HT1080 (cell line): ENCODE results near the gene CHD5. TPM values are rescaled to one million over a fixed set of nuclear protein-coding genes. Genes with fewer than 3 reads are reported as not detected.

Experiments used
- DNase-seq: peaks from one replicate; pipeline ENCODE4 v3.0.0-alpha.2; 2015; ENCODE audit warnings: low read depth
- total RNA-seq: library from RNA; depleted of rRNA; stranded (reverse); fragments of >200 nt; shearing (Covaris generic); gene quantifications from 2 replicates; pipeline ENCODE4 v1.2.3, GENCODE V29; 2014

CHD5 gene
- total RNA-seq, 1 experiment from 2014 or later: not detected

DNA sequence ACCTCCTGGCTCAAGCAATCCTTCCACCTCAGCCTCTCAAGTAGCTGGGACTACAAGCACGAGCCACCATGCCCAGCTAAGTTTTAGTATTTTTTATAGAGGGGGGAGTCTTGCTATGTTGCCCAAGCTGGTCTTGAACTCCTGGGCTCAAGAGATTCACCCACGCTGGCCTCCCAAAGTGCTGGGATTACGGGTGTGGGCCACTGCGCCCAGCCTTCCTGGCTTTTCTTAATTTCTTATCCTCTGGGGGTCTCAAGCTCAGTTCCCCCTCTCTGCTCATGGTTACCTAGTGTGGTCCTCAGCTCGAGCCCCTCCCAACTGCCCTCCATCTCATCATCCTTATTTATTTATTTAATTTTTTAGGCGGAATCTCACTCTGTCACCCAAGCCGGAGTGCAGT lies 22.1 kb upstream of the CHD5 start:
- no peak for DNase-seq

DNA sequence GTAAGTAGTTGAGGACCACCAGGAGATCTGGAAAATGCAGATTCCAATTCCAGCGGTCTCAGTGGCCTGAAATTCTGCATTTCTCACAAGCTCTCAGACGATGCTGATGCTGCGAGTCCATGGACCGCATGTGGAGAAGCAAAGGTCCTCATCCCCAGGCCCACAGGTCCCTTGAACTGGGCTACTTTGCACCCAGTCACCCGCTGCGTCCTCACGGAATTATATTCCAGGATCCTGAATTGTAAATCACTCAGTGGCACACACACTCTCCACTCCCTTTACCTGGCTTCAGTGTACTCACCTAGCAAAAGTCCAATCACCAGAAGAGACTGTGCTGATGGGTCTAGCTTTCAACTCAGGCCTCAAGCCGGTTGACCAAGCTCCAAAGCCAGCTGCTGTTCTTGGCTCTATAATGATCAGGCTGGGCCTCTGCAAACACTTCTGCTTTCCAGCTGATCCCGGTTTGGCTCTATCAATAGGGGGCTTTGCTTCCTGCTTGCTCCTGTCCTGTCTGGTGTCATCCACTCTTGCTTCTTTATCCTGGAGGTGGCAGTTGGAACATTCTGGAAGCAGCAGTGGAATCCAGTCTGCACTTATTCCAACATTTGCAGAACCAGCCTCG lies 20.2 kb upstream of the CHD5 start:
- DNase-seq: no peak

DNA sequence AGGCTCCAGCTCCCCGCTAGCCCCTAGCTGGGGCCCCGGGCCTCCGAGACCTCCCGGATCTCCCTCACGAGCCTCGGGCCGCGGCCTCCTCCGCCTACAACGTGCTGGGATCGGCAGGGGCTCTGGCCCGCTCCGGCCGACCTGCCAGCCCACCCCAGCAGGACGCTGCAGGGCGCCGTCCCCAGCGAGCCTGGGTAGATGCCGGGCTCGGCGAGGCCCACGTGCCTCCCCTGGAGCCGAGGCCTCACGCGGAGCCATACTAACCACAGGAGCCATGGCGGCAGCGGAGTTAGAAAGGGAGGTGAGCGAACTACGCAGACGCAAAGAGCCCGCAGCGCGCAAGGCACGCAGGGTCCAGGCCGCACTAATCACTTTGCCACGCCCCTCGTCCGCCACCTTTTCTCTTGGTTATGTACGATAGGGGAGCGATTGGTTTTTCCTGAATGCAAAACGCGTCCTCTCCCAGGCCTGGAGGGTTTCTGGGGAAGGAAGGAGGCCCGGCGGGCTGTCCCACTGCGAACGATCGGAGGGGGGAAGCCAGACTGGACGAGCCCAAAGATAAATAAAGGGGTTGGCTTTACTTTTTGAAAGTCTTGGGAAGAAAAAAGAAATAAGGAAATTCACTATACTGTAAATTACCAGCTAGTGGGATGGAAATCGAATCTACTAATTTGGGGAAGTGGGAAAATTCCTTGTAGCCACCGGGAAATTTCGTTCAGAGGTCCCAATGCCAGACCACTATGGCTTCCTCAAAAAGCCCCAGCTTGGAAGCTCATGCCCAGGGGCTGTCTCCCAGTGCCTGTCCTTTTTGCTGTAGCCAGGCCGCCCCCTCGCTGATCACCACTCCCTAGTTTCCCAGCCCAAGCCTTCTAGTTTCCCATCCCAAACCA lies 19.4 kb upstream of the CHD5 start, which contains the start of gene RPL22:
RPL22 (minus strand) TSS at position 298 of the 890 bp plus-strand sequence; CDS start at position 276, 22 bp downstream.
- DNase-seq: peak; percentile 98

DNA sequence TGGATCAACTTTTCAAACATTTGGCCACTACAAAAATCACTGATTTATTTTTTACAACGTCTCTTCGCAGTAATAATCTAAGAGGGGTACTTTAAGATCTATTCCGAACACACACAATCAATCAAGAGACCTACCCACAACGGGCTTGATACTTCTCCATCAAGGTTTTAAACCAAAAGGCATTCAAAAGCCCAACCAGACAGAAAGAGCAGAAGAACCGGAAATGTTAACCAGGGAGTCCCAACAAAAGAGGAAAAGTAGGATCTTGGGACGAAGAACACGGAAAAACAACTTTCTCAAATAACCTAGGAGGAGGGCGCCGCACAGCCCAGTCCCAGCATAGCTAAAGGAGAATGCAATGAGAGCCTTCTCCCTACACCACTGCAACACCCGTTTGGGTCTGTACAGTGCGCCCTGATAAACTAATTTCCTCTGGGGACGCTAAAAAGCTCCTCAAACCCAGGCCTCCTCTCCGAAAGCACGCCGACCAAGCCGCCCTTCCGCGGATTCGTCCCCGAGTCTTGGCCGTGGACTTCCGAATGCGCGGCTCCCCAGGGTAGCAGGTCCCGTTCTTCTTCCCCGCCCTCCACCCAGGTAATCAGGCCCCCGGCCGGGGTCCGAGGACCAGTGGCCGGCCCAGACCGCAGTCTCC lies 18.7 kb upstream of the CHD5 start:
- DNase-seq: no peak

DNA sequence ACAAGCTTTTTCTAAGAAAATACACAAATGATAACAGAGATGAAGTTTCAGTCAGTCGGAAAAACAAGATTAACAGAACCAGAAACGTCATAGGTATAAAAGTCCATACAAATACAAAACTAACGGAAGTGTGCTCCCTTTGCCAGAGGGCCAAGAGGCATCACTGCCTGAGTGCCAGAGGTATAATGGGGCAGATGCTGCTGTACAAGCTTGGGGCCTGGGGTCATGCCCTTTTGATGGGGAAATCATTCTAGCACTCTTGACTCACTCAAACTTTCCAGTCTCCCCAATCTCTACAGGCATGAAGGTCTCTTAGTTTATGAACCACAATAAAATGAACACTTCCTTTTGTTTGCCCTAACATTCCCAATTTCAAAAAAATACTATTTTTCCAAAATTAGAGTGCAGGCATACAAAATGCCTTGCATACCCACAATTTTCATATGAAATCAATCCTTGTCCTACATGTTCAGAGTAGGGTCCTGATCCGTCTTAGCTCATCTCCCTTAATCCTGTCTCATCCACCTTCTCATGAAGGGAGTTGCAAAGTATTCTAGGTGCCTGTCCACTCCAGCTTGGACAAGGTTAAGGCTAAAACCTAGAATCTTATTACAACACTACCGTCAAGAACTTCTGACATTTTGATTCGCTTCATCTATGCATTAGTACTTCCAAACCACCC lies 17.8 kb upstream of the CHD5 start:
- DNase-seq: no peak

DNA sequence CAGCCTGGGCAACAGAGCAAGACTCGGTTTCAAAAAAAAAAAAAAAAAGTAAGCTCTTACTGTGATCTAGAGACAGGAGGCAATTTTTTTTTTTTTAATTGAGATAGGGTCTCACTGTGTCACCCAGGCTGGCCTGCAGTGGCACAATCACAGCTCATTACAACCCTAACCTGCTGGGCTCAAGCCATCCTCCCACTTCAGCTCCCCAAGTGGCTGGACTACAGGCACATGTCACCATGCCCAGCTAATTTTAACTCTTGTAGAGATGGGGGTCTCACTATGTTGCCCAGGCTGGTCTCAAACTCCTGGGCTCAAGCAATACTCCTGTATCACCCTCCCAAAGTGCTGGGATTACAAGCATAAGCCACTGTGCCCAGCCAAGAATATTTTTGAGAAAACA lies 11.8 kb upstream of the CHD5 start:
- DNase-seq: no peak

DNA sequence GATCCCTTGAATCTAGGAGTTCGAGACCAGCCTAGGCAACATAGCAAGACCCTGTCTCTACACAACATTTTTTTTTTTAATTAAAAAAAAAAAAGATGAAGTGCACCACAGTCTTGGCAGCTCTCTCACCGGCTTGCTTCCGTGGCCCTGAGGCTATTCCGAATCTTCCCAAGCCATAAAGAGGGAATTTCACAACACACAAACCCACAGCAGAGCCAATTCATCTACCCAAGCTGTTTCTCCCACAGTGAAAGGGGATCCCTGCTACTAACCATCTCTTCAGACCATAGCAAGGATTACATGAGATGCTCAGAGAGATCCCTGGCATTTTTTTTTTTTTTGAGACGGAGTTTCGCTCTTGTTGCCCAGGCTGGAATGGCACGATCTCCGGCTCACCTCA lies 8.3 kb upstream of the CHD5 start:
- no peak for DNase-seq

DNA sequence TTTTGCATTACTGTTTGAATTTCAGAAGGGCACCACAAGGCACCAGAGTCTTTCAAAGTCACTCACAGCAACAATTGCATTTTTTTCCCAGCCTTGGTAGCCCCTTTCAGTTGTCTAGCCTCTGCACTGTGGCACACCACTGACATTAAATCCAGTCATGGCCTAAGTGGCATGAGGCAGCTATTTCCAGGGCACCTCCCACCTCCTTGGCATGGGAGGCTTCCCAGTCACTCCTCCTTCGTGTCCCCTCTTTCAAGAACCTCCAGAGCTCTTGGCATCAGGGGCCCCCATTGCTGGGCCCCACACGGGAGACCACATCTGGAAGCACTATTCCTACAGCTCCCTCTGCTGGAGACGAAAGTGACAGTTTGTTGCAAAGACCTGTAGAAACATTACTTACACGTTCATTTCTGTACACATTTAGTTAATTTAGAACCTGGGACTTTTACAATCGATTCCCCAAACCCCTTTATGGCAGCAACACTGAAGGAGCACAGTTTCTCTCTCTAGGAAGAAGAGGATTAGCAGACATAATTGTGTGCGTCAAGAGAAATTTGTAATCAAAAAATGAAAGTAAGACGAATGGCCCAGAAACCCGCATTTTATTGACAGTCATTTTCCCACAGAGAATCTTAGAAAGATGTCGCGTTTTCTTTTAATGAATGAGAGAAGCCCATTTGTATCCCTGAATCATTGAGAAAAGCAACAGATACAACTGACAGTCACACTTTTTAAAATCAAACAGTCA lies 5.7 kb upstream of the CHD5 start:
- DNase-seq: no peak

DNA sequence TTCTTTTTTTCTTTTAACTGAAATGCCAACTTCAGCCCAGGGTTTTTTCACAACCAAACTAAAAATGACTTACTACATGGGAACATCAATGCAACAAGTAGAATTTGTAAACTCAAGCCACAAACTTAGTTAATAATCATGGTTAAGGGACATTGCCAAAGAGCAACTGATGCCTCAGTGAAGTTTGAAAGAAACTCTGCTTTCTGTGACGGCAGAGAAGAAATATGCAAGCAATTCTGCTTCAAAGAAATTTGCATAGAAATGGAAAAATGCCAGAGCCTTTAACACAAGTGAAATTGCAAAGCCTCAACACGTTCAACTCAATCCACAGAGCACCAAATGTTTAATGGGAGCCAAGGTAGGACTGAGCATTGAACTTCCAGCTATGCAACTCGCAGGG lies 5.0 kb upstream of the CHD5 start:
- no peak for DNase-seq

DNA sequence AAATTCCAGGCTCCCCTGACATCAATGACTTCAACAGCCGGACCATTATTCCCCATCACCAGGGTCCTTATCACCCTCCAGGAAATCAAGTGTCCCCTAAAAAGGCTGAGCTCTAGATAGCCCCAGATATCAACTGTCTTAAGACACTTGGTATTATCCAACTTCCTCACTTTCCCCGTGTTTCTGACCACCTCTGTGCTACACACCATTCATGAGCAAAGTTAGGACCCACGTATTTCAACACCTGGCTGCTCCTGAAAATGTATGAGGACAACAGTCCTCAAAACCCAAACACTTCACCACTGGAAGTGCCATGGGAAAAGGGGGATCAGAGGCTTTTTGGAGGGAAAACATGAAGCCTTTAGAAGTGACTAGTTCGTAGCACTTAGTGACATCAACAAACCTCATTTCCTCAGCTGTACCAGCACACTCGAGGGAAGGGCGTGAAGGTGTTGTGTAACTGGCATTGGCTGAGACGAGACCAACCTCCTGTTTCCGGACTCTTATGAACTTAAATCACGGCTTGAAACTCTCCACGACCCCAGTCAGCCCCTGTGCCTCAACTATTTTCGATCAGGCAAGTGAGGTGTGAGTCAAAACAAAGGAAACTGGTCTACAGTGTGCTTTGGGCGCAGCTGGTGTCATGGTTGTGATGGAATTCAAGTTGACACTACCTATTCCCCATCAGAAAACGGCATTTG lies 4.1 kb upstream of the CHD5 start:
- no peak for DNase-seq

DNA sequence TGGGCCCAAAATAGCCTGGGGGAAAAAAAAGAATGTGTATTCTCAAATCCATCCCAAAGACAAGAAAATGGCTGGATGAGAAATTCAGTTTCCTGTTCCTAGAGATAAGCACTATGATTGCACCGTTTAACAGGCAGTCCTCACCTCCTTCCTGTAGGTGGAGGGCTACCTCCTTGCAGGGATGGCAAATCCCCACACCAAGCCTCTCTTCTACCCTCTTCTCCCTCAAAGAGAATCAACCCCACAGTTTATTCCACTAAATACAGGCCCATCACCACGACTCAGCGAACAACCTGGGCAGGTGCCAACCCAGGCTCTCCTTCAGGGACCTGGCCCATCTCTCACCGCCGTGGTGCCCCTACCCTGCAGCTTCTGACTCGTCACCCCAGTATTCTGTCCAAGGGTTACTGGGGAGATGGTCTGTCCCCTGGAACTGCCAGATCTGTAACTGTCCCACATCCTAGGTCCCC lies 3.4 kb upstream of the CHD5 start:
- DNase-seq: peak; percentile 48

DNA sequence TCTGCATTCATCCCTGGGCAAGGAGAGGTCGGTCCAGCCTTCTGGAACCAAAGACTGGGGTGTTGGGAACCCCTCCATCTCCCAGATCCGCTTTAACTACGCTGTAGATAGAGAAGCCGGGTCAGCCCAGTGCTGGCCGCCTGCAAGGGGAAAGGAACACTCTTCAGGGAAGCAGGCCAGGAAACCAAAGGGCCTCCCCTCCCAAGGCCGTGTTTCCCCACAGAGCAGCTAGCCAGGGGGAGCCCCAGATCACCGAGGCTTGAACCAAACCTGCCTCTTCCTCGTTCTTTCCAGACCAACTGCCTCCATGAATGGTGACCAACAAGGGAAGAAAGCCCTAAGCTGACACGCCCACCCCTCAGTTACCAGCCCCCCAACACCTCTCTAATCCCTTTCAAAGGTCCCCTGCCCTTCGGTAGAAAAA lies 1.2 kb upstream of the CHD5 start:
- no peak for DNase-seq

DNA sequence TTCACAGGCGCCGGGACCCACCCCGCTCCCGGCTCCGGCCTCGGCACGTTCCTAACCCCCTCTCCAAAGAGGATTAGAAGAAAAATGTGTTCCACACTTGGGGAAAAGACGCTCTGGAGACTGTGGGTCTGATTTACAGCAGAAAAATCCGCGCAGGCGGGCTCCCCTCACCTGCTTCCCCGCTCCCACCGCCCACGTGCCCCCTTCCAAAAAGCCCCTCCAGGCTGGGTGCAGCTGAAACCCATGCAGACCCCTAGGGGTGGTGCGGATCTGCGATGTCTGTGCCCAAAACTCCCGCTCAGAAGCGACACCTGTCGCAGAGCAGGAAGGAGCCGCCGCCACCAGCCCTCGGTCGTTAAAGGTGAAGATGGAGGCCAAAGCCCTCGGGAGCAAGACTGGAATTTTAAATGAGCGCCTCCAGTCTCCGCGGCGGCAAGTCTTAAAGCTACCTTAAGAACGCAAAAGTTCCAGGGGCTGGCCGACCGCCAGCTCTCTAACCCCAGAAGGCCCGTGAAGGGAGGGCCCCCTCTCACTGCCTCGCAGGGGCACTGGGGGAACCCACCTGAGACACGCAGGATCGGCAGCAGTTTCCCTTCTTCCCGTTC lies 688 bp upstream of the CHD5 start:
- no peak for DNase-seq

DNA sequence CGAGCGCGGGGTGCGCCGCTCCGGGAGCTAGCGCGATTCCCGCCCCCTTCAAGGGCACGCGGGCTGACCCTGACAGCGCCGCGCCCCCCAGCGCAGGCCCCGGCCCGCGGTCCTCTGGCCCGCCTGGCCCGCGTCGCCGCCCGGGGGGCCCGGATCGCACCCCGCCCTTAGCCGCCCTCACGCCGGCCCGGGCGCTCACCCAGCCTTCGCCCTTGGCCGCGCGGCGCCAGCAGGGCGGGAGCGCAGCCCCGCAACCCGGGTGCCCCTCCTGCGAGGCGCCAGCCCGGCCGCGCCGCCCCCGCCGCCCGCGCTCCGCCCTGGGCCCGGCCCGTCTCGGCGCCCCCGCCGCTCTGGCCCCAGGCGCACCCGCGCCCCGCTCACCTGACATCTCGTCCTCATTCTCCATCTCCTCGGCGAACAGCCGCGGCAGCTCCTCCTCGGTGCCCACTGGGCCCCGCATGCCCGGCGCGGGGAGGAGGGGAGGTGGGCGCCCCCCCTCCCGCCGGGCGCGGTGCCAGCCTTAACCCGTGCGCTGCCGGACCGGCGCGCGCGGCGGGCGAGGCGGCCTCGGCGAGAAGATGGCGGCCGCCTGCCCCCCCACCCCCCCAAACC lies 451 bp downstream of the CHD5 start:
- DNase-seq: no peak

DNA sequence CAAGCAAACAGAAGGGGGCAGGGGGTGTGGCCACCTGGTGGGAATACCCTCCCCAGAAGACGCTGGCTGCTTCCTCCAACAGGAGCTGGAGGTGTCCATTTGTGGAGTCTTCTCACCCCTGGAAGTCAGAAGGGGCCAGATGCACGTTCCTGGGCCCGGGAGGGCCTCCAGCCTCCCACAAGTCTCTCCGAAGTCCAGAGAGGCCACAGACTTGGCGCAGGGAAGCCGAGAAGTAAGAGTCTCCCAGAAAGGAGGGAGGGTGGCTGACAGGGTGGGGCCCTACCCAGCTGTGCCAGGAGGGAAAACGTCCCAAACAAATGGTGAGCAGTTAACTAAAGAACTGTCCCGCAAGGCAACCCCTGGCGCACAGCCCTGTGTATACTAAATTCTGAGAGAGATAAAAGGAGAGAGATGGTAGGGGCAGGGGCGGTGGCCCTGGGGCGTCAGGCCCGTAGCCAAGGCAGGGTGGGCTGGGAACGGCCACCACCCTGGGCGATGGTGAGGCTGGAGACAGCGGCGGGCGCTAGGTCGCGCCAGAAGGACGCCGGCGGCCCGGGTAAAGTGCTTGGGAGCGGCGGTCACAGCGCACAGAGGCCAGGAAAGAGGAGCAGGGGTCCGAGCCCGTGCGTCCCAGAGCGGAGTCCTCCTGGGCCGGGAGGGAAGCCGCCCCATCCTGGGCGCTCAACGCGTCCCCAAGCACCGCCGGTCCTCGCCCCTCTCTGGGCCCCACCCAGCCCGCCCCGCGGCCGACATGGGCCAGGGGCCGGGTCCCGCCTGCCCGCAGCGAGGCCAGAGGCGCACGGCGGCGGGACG lies 1.2 kb downstream of the CHD5 start:
- DNase-seq: no peak

DNA sequence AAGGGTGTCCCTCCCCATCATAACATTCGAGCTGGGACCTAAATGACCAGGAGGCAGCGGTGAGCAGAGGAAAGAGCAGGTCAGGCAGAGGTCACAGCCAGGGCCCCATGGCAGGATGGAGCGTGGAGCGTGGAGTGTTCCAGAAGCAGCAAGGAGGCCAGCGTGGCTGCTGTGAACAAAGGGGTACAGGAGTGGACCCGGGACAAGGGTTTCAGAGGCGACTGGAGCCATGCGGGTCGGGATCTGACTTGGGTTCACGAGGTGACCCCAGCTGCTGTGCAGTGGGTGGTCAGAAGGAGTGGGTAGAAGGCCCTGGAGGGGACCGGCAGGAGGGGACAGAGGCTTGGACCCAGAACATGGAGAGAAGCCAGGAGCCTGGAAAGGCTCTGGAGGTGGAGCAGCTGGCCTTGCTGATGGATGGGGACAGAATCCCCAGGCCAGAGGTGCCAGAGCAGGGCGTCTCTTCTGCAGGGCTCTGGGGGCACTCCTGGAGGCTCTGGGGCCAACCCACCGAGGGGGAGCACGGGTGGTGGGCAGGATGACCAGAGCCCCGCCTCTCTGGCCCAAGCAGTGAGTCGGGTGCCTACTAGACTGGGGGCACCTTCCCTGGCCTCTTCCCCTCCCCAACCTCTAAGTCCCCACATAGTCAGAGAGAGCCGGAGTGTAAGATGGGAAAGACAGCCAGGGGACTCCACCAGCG lies 2.3 kb downstream of the CHD5 start:
- no peak for DNase-seq

DNA sequence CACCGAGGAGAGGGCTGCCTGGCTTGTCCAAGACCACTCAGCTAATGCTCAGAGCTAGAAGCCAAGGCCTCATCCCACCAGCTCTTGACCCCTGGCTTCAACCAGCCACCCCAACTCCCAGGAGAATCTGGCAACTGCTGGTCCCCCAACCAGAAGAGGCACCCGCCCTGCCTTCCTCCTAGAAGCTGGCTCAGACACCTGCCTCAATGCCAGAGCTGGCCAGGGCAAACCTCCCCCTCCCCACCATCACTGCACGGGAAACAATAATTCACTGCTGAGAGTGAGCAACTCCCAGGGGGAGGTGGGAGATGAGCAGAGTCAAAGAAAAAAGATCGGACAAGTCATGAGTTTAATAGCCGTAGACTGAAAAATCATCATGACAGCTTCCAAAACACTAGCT lies 3.3 kb downstream of the CHD5 start:
- no peak for DNase-seq

DNA sequence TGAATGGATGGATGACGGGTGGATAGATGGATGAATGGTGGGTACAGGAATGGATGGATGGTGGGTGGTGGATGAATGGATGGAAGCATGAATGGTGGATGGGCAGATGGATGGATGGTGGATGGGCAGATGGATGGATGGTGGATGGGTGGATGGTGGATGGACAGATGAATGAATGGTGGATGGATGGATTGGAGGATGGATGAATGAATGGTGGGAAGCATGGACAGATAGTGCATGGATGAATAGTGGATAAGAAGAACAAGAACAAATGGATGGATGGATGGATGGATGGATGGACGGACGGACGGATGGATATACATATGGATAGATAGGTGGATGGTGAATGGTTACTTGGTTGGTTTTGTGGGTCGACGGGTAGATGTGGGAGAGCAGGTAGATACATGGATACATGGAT lies 4.7 kb downstream of the CHD5 start:
- no peak for DNase-seq
